Skeletal muscle satellite cell (primary cell): ENCODE data around the gene KLRC3.
"Not testable (repeated sequence)": the region's sequence is repeated elsewhere in the genome, so short reads cannot be mapped to it uniquely, and the experiment has no call there.

Source experiments
- H3K27me3 ChIP-seq: 2 replicates; pipeline ENCODE4 v1.7.0; 2013; ENCODE audit warnings: low read length; ENCODE audit not compliant: control insufficient read depth, insufficient read depth
- H3K36me3 ChIP-seq: 2 replicates; pipeline ENCODE4 v1.7.0; 2013; ENCODE audit warnings: mild to moderate bottlenecking, control low read depth, low read length; ENCODE audit not compliant: insufficient read depth
- H3K4me1 ChIP-seq: 2 replicates; pipeline ENCODE4 v1.7.0; 2013; ENCODE audit warnings: low read length; ENCODE audit not compliant: control insufficient read depth, insufficient read depth
- H3K4me2 ChIP-seq: 2 replicates; pipeline ENCODE4 v1.7.0; 2013; ENCODE audit warnings: mild to moderate bottlenecking, low read length
- H3K4me3 ChIP-seq: 2 replicates; pipeline ENCODE4 v1.7.0; 2013; ENCODE audit warnings: low read length
- H3K9ac ChIP-seq: 2 replicates; pipeline ENCODE4 v1.7.0; 2013; ENCODE audit warnings: mild to moderate bottlenecking, low read depth, low read length, moderate library complexity
- H3K9me3 ChIP-seq: replicated peaks from 2 replicates; pipeline ENCODE4 v1.7.0; 2013; ENCODE audit warnings: mild to moderate bottlenecking, control low read depth, low read length

The KLRC3 gene

DNA sequence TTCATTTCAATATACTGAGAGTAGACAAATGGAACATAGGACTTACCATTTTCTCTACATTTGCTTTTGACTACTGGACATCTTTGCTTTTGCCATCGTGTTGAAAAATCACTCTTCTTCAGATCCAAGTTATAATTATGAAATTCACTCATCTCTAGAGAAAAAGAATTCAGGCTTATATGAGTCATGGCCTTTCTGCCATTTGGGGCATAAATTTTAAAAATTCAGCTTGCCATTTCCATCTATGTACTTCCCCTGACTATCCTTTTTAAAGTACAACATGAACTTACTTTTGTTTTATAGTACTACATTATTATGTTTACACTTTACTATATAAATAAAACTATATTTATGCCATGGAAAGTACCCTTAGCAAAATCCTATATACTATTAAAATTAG is 33.5 kb downstream of the KLRC3 start:
- no peaks in the 10 kb centered on the region for H3K27me3 ChIP-seq
- H3K36me3 ChIP-seq, result no peaks in the 10 kb centered on the region
- no peak overlapping the region for H3K4me3 ChIP-seq
- H3K4me2 ChIP-seq, result no peak overlapping the region
- H3K9me3 ChIP-seq, result no peaks in the 10 kb centered on the region
- no peak overlapping the region for H3K9ac ChIP-seq
- peaks cover 29% of the 10 kb centered on the region for H3K4me1 ChIP-seq

DNA sequence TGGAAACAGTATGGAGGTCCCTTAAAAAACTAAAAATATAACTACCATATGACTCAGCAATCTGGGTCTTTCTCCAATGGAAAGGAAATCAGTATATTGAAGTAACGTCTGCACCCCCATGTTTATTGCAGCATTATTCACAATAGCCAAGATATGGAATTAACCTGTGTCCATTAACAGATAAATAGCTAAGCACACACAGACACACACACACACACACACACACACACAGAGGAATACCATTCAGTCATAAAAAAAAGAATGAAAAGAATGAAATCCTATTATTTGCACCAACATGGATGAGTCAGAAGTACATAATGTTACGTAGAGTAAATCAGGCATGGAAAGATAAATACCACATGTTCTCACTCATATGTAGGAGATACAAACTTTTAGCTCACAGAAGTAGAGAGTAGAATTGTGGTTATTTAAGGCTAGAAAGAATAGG is 35.2 kb downstream of the KLRC3 start:
- Histone ChIP-seq H3K9ac (no peak overlapping the region), H3K36me3 (no peaks in the 10 kb centered on the region), H3K27me3 (no peaks in the 10 kb centered on the region), H3K4me2 (peak overlapping the region; percentile 46), H3K4me1 (peaks cover 25% of the 10 kb centered on the region), H3K9me3 (no peaks in the 10 kb centered on the region), H3K4me3 (no peak overlapping the region)

DNA sequence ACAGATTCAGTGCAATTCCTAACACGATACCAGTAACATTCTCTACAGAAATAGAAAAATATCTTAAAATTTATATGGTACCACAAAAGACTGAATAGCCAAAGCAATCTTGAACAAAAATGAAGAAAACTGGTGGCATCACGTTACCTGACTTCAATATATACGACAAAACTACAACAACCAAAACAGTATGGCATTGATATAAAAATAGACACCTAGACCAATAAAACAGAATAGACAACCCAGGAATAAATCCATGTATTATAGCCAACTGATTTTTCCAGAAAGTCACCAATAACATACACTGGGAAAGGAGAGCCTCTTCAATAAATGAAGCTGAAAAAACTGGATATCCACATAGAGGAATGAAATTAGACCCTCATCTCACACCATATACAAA is 36.2 kb downstream of the KLRC3 start:
- H3K4me2 ChIP-seq, result no peak overlapping the region
- H3K4me1 ChIP-seq, result peaks cover 25% of the 10 kb centered on the region
- no peaks in the 10 kb centered on the region for H3K36me3 ChIP-seq
- no peaks in the 10 kb centered on the region for H3K27me3 ChIP-seq
- no peaks in the 10 kb centered on the region for H3K9me3 ChIP-seq
- no peak overlapping the region for H3K4me3 ChIP-seq
- H3K9ac ChIP-seq, result no peak overlapping the region

DNA sequence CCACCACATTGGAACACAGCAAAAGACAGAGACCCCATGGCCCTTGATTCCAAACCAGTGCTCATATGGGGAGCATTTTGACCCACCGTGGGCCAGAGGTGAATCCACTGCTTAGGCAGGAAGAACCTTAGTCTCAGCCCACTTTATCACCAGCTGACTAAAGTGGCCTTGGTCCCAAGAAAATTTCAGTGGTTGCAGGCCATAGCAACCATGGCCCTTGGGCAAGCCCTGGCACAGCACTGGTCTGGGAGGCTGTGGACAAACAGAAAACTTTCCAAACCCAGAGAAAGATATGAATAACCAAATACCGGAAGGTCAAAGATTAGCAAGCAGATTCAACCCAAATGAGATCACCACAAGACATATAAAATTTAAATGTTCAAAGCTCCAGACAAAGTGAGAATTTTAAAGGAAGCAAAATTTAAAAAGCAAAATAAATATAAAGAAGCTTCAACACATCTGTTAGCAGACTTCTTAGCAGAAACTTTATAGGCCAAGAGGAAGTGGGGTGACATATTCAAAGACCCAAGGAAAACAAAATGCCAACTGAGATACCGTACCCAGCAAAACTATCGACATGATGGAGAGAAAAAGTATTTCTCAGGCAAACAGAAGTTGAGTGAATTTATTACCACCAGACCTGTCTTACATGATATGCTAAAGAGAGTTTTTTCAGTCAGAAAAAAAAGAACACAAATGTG is 38.3 kb downstream of the KLRC3 start:
- H3K9ac ChIP-seq, result no peak overlapping the region
- H3K4me3 ChIP-seq, result no peak overlapping the region
- H3K27me3 ChIP-seq, result no peaks in the 10 kb centered on the region

DNA sequence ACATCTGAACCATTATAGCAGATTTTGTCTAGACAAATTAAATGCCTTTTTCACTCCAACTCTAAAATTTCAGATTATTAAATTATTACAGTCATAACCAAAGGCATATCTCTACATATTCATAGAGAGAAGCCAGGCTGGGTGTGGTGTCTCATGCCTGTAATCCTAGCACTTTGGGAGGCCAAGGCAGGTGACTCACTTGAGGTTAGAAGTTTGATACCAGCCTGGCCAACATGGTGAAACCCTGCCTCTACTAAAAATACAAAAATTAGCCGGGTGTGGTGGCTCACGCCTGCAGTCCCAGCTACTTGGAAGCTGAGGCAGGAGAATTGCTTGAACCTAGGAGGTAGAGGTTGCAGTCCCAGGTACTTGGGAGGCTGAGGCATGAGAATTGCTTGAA is 41.7 kb downstream of the KLRC3 start:
- H3K9ac ChIP-seq, H3K9me3 ChIP-seq, H3K27me3 ChIP-seq, H3K36me3 ChIP-seq, H3K4me1 ChIP-seq, H3K4me3 ChIP-seq: not testable (repeated sequence)
- H3K4me2 ChIP-seq, result peak overlapping the region; percentile 29

More for the DNA sequence above, 38.3 kb downstream of the KLRC3 start:
- H3K4me2 ChIP-seq, result no peak overlapping the region
- H3K4me1 ChIP-seq, result peaks cover 29% of the 10 kb centered on the region
- H3K36me3 ChIP-seq, result no peaks in the 10 kb centered on the region
- H3K9me3 ChIP-seq, result no peaks in the 10 kb centered on the region

DNA sequence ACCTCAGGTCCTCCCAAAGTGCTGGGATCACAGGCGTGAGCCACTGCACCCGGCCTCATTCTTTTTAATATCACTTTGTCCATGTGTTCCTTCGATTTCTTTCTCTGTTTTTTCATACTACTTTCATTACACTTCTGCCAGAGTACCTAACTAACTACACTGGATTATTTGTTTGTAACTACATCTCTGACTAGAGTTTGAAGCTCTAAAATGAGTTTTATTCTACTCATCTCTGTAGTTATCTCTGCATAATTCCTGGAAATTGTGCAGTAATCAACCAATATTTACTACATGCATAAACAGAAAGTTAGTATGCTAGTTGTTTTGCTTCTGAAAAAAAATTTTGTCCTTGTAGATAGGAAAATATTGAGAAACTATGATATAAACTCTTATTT is 45.8 kb downstream of the KLRC3 start:
- no peaks in the 10 kb centered on the region for H3K9me3 ChIP-seq
- peaks cover 7% of the 10 kb centered on the region for H3K4me1 ChIP-seq
- H3K36me3 ChIP-seq, result no peaks in the 10 kb centered on the region
- H3K4me3 ChIP-seq, result no peak overlapping the region
- no peaks in the 10 kb centered on the region for H3K27me3 ChIP-seq
- H3K9ac ChIP-seq, result no peak overlapping the region
- H3K4me2 ChIP-seq, result no peak overlapping the region

DNA sequence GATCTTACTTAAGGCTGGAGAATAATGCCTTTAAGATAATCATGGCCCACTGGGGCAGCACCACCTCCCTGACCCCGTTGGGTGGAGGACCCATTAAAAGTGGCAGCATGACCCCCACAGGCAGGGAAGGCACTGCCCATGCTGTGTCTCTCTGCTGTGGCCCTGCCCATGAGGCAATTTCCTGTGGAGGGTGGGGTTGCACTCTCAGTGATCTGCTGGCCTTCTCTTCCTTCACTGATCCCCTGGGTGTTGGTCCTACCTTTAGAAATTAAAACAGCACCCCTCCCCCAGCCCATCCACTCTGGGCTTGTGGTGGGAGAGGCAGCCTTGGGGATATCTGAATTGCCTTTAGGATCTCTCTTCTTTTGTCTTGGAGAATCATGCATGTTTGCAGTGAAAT is 47.8 kb downstream of the KLRC3 start:
- no peak overlapping the region for H3K4me3 ChIP-seq
- no peaks in the 10 kb centered on the region for H3K27me3 ChIP-seq
- no peaks in the 10 kb centered on the region for H3K4me1 ChIP-seq
- no peaks in the 10 kb centered on the region for H3K9me3 ChIP-seq
- no peaks in the 10 kb centered on the region for H3K36me3 ChIP-seq
- no peak overlapping the region for H3K9ac ChIP-seq
- H3K4me2 ChIP-seq, result no peak overlapping the region

DNA sequence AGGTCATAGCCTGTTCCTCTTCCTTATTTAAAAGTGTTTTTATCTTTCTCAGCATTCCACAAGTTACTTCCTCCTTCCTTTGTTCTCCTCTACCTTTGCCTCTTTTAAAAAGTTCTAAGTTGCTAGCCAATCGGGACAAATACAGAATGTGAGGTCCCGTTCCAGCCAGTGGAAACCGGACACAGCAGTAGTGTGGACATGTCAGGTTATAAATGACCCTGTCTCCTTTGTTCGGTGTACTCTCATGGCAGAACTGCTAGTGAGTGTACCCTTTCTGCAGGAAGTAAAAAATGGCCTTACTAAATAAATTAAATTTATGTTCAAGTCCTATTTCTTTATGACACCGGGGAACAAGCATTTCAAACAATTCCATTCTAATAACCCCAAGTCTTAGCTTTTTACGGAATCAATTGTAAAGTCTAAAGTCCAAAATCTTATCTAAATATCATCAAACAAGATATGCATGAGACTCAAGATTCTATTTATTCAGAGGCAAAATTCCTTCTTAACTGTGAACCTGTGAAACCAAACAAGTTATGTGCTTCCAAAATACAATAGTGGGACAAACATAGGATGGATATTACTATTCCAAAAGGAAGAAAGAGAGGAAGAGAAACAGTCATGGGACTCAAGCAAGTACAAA is 48.4 kb downstream of the KLRC3 start:
- H3K4me1 ChIP-seq, H3K4me2 ChIP-seq, H3K9ac ChIP-seq, H3K27me3 ChIP-seq, H3K9me3 ChIP-seq, H3K36me3 ChIP-seq, H3K4me3 ChIP-seq: not testable (repeated sequence)

DNA sequence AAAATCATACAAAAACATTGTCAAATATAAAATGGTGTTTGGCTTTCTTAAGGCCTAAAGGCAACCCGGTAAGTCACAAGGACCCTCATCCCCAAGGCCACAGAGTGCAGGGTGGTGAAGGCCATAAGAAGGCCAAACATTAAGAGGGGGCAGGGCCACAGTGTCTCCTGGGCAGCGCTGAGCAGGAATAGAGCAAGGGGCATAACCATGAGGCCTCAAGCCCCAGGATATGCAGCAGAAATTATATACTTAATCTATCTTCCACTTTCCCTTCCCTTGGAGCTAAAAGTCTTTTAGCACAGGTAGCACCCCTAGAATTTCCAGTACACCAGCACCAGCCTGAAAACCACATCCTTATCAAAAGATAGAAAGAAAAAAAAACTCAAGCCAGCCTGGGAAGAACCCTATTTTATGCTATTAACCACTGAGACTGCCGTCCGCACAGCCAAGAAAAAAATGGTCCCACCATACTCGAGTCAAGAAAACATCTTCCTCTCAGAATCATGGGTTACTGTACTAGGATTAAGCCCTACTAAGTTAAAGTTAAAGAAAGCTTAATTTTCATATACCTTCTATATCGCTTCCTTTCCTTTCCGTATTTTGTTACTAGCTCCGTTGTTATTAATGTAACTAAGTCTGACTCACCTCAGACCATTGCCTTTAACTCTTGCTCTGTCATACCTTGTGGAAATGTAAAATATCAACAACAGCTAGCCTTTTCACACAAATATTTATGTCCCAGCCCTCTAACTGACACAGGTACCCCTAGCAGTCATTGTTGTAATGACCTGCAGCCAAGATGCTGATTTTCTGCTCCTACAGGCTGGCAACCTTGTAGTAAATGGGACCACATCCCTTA is 50.6 kb downstream of the KLRC3 start:
- Histone ChIP-seq H3K9ac (no peak overlapping the region), H3K9me3 (no peaks in the 10 kb centered on the region), H3K36me3 (no peaks in the 10 kb centered on the region), H3K4me1 (peaks cover 16% of the 10 kb centered on the region), H3K4me3 (no peak overlapping the region), H3K27me3 (no peaks in the 10 kb centered on the region), H3K4me2 (no peak overlapping the region)

DNA sequence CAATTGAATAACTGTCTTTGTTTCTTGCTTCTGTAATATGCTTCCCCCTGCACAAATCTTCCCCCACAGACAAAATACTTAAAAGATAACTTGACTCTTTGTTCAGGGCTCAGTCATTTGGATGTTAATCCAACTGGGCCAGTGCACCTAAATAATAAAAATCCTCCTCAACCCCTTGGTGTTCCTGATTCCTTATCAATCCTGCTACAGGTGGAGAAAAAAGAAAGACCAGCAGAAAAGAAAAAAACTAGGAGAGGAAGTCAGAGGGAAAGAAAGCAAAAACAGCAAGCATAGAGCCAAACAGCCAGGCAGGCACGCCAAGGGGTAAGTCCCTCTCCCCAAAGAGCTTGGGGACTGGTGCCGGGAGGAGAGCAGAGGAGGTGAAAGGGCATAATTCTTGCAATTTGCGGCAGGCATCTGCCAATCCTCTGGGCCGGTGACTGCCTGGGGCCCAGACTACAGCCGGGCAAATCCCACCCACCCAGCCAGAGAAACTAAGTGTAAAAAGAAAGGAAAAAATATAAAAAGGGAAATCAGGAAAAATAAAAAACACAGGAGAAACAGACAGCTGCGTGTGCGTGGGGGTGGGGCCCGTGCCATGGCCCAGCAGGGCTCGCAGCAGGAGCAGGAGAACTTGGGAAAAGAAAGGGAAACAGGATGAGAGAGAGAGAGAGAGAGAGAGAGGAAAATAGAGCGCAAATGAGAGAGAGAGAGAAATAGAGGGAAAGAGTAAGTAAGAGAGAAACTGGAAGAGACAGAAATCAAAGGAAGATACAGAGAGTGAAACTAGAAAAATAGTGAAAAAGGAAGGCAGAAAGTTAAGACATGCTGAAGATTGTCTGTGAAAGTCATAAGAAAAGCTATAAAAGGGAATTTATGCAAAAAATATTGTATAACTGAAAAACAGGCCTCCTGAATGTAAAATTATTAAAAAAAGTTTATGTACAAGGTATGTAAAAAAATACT is 51.9 kb downstream of the KLRC3 start:
- Histone ChIP-seq H3K9me3 (no peaks in the 10 kb centered on the region), H3K9ac (no peak overlapping the region), H3K4me2 (no peak overlapping the region), H3K4me3 (no peak overlapping the region), H3K36me3 (no peaks in the 10 kb centered on the region), H3K27me3 (no peaks in the 10 kb centered on the region), H3K4me1 (peaks cover 24% of the 10 kb centered on the region)

DNA sequence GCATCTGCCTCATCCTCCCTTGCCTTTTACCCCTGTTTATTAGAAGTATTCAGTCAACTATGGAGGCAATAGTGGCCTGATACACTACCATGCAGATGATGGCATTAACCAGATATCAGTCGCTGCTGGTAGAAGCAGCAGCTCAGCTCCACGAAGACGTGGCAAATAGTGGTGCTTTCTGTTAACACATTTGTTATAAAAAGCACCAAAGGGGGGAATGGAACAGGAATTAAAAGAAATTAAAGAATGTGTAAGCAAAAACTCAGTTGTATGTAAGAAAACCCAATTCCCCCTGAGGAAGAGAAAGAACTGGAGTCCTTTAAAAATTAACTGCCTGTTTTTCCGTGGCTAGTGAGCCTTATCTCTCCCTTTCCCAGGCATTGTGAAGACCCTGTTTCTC is 52.7 kb downstream of the KLRC3 start:
- H3K9ac ChIP-seq, H3K27me3 ChIP-seq, H3K4me2 ChIP-seq, H3K36me3 ChIP-seq, H3K4me3 ChIP-seq, H3K9me3 ChIP-seq: not testable (repeated sequence)
- H3K4me1 ChIP-seq, result peaks cover 31% of the 10 kb centered on the region
